T-cell (primary cell): ENCODE measurements around the gene TUBA3E. TPM values are rescaled to one million over a fixed set of nuclear protein-coding genes. Genes with fewer than 3 reads are reported as not detected.
"Not testable (repeated sequence)": the region's sequence is repeated elsewhere in the genome, so short reads cannot be mapped to it uniquely, and the experiment has no call there.

Experiments
- ATAC-seq, 4 experiments: fragments of 200-7000 bp in 3 of 4; fragments of 150-1000 bp in 1 of 4; cut with Tn5 transposase; replicated peaks in 1 of 4; 1 replicate in 3 of 4; 2 replicates in 1 of 4; pipeline ENCODE4 v1.10.0; 2021; ENCODE audit warnings: moderate library complexity in 3 of 4, mild to moderate bottlenecking in 2 of 4, moderate number of reproducible peaks in 1 of 4
- CTCF ChIA-PET, 2 donors: fragments of 300-600 bp; sonication (Branson Sonifier 250); formaldehyde crosslinking; loops; one replicate each; lab custom pipeline; 2022; ENCODE audit warnings: antibody characterized with exemption in 2 of 2; lab: Charles Lee
- POLR2A ChIA-PET, 2 donors: fragments of 300-600 bp; sonication (Branson Sonifier 250); formaldehyde crosslinking; loops; one replicate each; lab custom pipeline; 2022; ENCODE audit warnings: antibody characterized with exemption in 2 of 2; lab: Charles Lee
- DNase-seq, 35 experiments: peaks; one replicate each; pipeline versions ENCODE4 v3.0.0 to v3.0.0-alpha.2; 2013 to 2023
- H3K27ac ChIP-seq: one replicate; pipeline ENCODE4 v1.5.1; 2013; ENCODE audit warnings: low read length
- H3K27me3 ChIP-seq, 2 experiments: replicated peaks in 1 of 2; 1 replicate in 1 of 2; 2 replicates in 1 of 2; pipeline versions ENCODE4 v1.6.1 to v1.7.0; 2013; ENCODE audit warnings: low read length in 1 of 2, mixed read lengths in 1 of 2; ENCODE audit not compliant: control insufficient read depth in 2 of 2, insufficient read depth in 2 of 2; ENCODE audit errors: extremely low read depth in 1 of 2
- H3K36me3 ChIP-seq, 2 donors: 1 replicate in 1 of 2; 2 replicates in 1 of 2; pipeline versions ENCODE4 v1.6.1 to v1.7.0; 2013; ENCODE audit warnings: low read length in 1 of 2; ENCODE audit not compliant: control insufficient read depth in 2 of 2, insufficient read depth in 1 of 2; ENCODE audit errors: extremely low read depth in 1 of 2
- H3K4me1 ChIP-seq, 2 experiments: 1 replicate in 1 of 2; 2 replicates in 1 of 2; pipeline versions ENCODE4 v1.6.1 to v1.7.0; 2013; ENCODE audit warnings: low read length in 2 of 2, mixed read lengths in 1 of 2; ENCODE audit not compliant: insufficient read depth in 2 of 2, control insufficient read depth in 1 of 2; ENCODE audit errors: extremely low read depth in 1 of 2
- H3K4me3 ChIP-seq, 2 donors: 1 replicate in 1 of 2; 2 replicates in 1 of 2; pipeline versions ENCODE4 v1.5.1 to v1.7.0; 2013; ENCODE audit warnings: mild to moderate bottlenecking in 2 of 2, low read length in 1 of 2, moderate library complexity in 1 of 2; ENCODE audit not compliant: control insufficient read depth in 1 of 2; ENCODE audit errors: extremely low read depth in 1 of 2
- H3K9me3 ChIP-seq: 2 replicates; pipeline ENCODE4 v1.7.0; 2013
- H3K27ac Mint-ChIP-seq, 2 donors: one replicate each; pipeline ENCODE4 v1.8.0; 2020 to 2021; ENCODE audit warnings: mild to moderate bottlenecking in 2 of 2, mixed read lengths in 2 of 2
- H3K27me3 Mint-ChIP-seq, 2 donors: one replicate each; pipeline ENCODE4 v1.8.0; 2021 to 2022; ENCODE audit warnings: mixed read lengths in 2 of 2
- H3K36me3 Mint-ChIP-seq: one replicate; pipeline ENCODE4 v1.8.0; 2021; ENCODE audit warnings: mixed read lengths
- H3K4me1 Mint-ChIP-seq, 3 donors: one replicate each; pipeline ENCODE4 v1.8.0; 2020 to 2022; ENCODE audit warnings: mixed read lengths in 3 of 3, mild to moderate bottlenecking in 1 of 3
- H3K4me3 Mint-ChIP-seq, 3 donors: one replicate each; pipeline ENCODE4 v1.8.0; 2020 to 2022; ENCODE audit warnings: mild to moderate bottlenecking in 3 of 3, mixed read lengths in 3 of 3, moderate library complexity in 3 of 3
- H3K9me3 Mint-ChIP-seq, 3 donors: one replicate each; pipeline ENCODE4 v1.8.0; 2020 to 2022; ENCODE audit warnings: mixed read lengths in 3 of 3
- WGBS: methylation state at CpG from one replicate; pipeline ENCODE4 v1.1.5; 2013; ENCODE audit warnings: missing lambda C conversion rate; ENCODE audit not compliant: insufficient coverage; 5-methylcytosine and 5-hydroxymethylcytosine counted together
- total RNA-seq, 35 experiments: library from RNA in 6 of 35; stranded (reverse) in 6 of 35; fragments of 120-200 nt in 1 of 35; gene quantifications; one replicate each; pipeline versions ENCODE4 v1.2.1 to v1.2.4 and lab custom pipeline; 2013 to 2026

The TUBA3E gene
- total RNA-seq, 5 donors from 2014 or later (not counting 1 experiment from before 2014, with no cell fraction given) = not detected

- Histone ChIP-seq H3K36me3 (peaks cover 15 to 60% of the 10 kb centered on the region in 2 donors), H3K27me3 (no peaks in the 10 kb centered on the region), H3K27ac (no peak overlapping the region), H3K9me3 (no peaks in the 10 kb centered on the region), H3K4me1 (no peaks in the 10 kb centered on the region), H3K4me3 (no peak overlapping the region)
- ATAC-seq (no peak), DNase-seq (no peak)
- H3K27ac Mint-ChIP-seq = no peak overlapping the region
- H3K36me3 Mint-ChIP-seq = peaks cover 40% of the 10 kb centered on the region
- H3K9me3 Mint-ChIP-seq = no peaks in the 10 kb centered on the region
- WGBS = 100% methylated on average over 1 of the region's 7 CpGs
- POLR2A ChIA-PET = interaction anchor here in 1 of 2 donors (0.7 kb wide), 1 partner anchor 761 kb away, joined by 4 read pairs; no protein-coding TSS in a partner anchor
- H3K27me3 Mint-ChIP-seq = no peaks in the 10 kb centered on the region
- no peaks in the 10 kb centered on the region for H3K4me1 Mint-ChIP-seq
- H3K4me3 Mint-ChIP-seq = no peak overlapping the region
- CTCF ChIA-PET = interaction anchor here in 1 of 2 donors (0.6 kb wide), 1 partner anchor 165 kb away, joined by 3 read pairs; no protein-coding TSS in a partner anchor
Observed at GRCh38 chr2:130169896-130170295, 28.3 kb downstream of the TUBA3E start.

GRCh38 chr2:130169163-130169562 lies 29.1 kb downstream of the TUBA3E start:
- not testable (repeated sequence) for H3K4me3 Mint-ChIP-seq, H3K27me3 ChIP-seq, H3K4me1 Mint-ChIP-seq, H3K9me3 Mint-ChIP-seq, H3K4me1 ChIP-seq, H3K27ac ChIP-seq, H3K9me3 ChIP-seq, DNase-seq, H3K27ac Mint-ChIP-seq, H3K27me3 Mint-ChIP-seq, H3K4me3 ChIP-seq
- ChIA-PET POLR2A (interaction anchor here in 1 of 2 donors (0.7 kb wide), 1 partner anchor 762 kb away, joined by 4 read pairs; no protein-coding TSS in a partner anchor), CTCF (interaction anchor here in 1 of 2 donors (0.6 kb wide), 1 partner anchor 166 kb away, joined by 3 read pairs; no protein-coding TSS in a partner anchor)
- peak in 1 of 4 experiments; percentile 56 for ATAC-seq
- peaks cover 46% of the 10 kb centered on the region for H3K36me3 Mint-ChIP-seq
- H3K36me3 ChIP-seq = peaks cover 15 to 59% of the 10 kb centered on the region in 2 donors
- no CpG with 5 or more reads among the region's 3 CpGs for WGBS

- H3K4me1 ChIP-seq, H3K27ac Mint-ChIP-seq, DNase-seq, H3K27me3 Mint-ChIP-seq, H3K9me3 Mint-ChIP-seq, H3K4me3 Mint-ChIP-seq, H3K9me3 ChIP-seq, H3K27me3 ChIP-seq, H3K4me3 ChIP-seq, H3K4me1 Mint-ChIP-seq, CTCF ChIA-PET, H3K27ac ChIP-seq, ATAC-seq, POLR2A ChIA-PET: not testable (repeated sequence)
- peaks cover 37% of the 10 kb centered on the region for H3K36me3 Mint-ChIP-seq
- WGBS = 100% methylated on average over 1 of the region's 3 CpGs
- peaks cover 4 to 58% of the 10 kb centered on the region in 2 donors for H3K36me3 ChIP-seq
Observed at GRCh38 chr2:130166611-130167010, 31.6 kb downstream of the TUBA3E start.

- WGBS = 92% methylated on average over 2 of the region's 8 CpGs
- Mint-ChIP-seq H3K27ac (no peak overlapping the region), H3K9me3 (no peaks in the 10 kb centered on the region), H3K27me3 (no peaks in the 10 kb centered on the region), H3K4me3 (no peak overlapping the region), H3K36me3 (peaks cover 34% of the 10 kb centered on the region), H3K4me1 (no peaks in the 10 kb centered on the region)
- H3K36me3 ChIP-seq = peaks cover 4 to 51% of the 10 kb centered on the region in 2 donors
- no peaks in the 10 kb centered on the region for H3K4me1 ChIP-seq
- H3K9me3 ChIP-seq = no peaks in the 10 kb centered on the region
- DNase-seq = no peak
- no peaks in the 10 kb centered on the region for H3K27me3 ChIP-seq
- H3K27ac ChIP-seq = no peak overlapping the region
- POLR2A ChIA-PET = no interaction called here
- CTCF ChIA-PET = no interaction called here
- no peak for ATAC-seq
- H3K4me3 ChIP-seq = no peak overlapping the region
Observed at GRCh38 chr2:130165293-130166016, 32.8 kb downstream of the TUBA3E start.

GRCh38 chr2:130162968-130163367 lies 35.3 kb downstream of the TUBA3E start:
- H3K4me1 Mint-ChIP-seq = peaks cover 0 to 8% (median 2%) of the 10 kb centered on the region in 3 donors
- no peak overlapping the region for H3K4me3 Mint-ChIP-seq
- WGBS = 95% methylated on average over 8 of the region's 9 CpGs
- H3K27ac Mint-ChIP-seq = no peak overlapping the region
- CTCF ChIA-PET = no interaction called here
- Histone ChIP-seq H3K27me3 (no peaks in the 10 kb centered on the region), H3K4me1 (peaks cover 0 to 6% of the 10 kb centered on the region in 2 experiments), H3K9me3 (no peaks in the 10 kb centered on the region), H3K27ac (no peak overlapping the region), H3K36me3 (peaks cover 7 to 43% of the 10 kb centered on the region in 2 donors), H3K4me3 (no peak overlapping the region)
- POLR2A ChIA-PET = no interaction called here
- no peaks in the 10 kb centered on the region for H3K27me3 Mint-ChIP-seq
- H3K36me3 Mint-ChIP-seq = peaks cover 32% of the 10 kb centered on the region
- no peaks in the 10 kb centered on the region for H3K9me3 Mint-ChIP-seq
- DNase-seq (no peak), ATAC-seq (no peak)

- POLR2A ChIA-PET, H3K4me1 ChIP-seq, H3K9me3 ChIP-seq, DNase-seq, ATAC-seq, H3K27me3 ChIP-seq, H3K4me3 Mint-ChIP-seq, H3K27ac ChIP-seq, CTCF ChIA-PET, H3K27me3 Mint-ChIP-seq, H3K4me3 ChIP-seq, H3K27ac Mint-ChIP-seq, H3K9me3 Mint-ChIP-seq: not testable (repeated sequence)
- WGBS = 100% methylated on average over 3 of the region's 7 CpGs
- Mint-ChIP-seq H3K4me1 (peaks cover 0 to 10% (median 2%) of the 10 kb centered on the region in 3 donors), H3K36me3 (peaks cover 27% of the 10 kb centered on the region)
- H3K36me3 ChIP-seq = peaks cover 4 to 38% of the 10 kb centered on the region in 2 donors
Observed at GRCh38 chr2:130162486-130162885, 35.8 kb downstream of the TUBA3E start.
